ENCODE data around the gene NAIP.
"Not testable (repeated sequence)": the region's sequence is repeated elsewhere in the genome, so short reads cannot be mapped to it uniquely, and the experiment has no call there.

The NAIP gene, protein sequence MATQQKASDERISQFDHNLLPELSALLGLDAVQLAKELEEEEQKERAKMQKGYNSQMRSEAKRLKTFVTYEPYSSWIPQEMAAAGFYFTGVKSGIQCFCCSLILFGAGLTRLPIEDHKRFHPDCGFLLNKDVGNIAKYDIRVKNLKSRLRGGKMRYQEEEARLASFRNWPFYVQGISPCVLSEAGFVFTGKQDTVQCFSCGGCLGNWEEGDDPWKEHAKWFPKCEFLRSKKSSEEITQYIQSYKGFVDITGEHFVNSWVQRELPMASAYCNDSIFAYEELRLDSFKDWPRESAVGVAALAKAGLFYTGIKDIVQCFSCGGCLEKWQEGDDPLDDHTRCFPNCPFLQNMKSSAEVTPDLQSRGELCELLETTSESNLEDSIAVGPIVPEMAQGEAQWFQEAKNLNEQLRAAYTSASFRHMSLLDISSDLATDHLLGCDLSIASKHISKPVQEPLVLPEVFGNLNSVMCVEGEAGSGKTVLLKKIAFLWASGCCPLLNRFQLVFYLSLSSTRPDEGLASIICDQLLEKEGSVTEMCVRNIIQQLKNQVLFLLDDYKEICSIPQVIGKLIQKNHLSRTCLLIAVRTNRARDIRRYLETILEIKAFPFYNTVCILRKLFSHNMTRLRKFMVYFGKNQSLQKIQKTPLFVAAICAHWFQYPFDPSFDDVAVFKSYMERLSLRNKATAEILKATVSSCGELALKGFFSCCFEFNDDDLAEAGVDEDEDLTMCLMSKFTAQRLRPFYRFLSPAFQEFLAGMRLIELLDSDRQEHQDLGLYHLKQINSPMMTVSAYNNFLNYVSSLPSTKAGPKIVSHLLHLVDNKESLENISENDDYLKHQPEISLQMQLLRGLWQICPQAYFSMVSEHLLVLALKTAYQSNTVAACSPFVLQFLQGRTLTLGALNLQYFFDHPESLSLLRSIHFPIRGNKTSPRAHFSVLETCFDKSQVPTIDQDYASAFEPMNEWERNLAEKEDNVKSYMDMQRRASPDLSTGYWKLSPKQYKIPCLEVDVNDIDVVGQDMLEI (N-terminal part only)

DNA sequence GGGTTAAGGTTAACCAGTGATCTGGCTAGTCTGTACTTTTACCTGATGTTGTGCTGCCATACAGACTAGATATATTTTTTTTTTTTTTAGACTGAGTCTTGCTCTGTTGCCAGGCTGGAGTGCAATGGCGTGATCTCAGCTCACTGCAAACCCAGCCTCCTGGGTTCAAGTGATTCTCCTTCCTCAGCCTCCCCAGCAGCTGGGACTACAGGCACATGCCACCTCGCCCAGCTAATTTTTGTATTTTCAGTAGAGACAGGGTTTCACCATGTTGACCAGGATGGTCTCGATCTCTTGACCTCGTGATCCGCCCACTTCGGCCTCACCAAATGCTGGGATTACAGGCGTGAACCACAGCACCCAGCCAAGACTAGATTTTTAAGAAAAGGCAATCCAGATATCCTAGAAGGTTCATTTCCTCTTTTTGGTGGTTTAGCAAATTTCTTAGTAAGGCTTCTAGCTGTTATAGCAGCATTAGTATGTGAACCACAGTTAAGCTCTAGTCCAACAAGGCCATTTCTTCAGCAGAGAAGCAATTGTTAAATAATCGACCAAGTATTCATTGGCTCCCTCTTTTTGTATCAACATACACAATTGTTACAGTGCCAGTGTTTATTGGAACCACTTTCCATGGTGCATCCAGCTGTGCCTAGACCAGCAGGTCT, at the start of gene NAIP:
TSS of gene NAIP (minus strand) at position 51 of the 665 bp plus-strand sequence. CDS start 12,424 bp downstream, outside the sequence.
- DNase-seq (ENCODE audit: low read depth in 2 of 2): not testable (repeated sequence)

DNA sequence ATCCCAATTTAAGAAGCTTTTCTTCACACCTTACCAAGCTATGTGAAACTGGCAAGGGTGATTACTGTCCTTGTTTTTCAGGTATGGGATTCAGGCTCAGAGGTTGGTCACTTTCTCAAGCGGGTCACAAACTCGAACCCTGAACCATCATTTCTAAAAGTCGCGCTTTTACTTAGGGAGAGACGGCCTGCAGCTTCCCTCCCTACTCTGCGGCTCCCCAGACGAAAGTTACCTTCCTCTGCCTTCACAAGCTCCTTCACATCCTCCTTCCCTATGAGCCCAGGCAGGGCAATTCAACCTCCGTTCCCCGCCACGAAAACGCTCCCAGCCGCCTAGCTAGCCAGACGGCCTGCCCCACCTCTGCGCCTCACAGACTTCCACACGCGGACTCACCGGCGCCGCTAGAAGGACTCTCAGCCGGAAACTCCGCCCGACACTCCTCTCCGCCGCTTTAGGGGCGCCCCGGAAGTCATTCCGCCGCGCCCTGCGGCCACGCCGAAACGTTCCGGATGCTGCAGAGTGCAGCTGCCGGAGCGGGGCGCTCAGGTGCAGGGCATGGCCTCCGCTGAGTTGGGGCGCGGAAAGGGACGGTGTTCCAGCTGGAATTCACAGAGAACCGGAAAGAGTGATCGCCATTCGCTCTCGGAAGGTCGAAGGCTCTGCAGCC, 42.3 kb upstream of the NAIP start, which contains the start of gene GTF2H2:
TSS of gene GTF2H2 (minus strand) at position 415 of the 667 bp plus-strand sequence. CDS start 4,913 bp downstream, outside the sequence.
- DNase-seq (ENCODE audit: low read depth in 2 of 2): not testable (repeated sequence)

DNA sequence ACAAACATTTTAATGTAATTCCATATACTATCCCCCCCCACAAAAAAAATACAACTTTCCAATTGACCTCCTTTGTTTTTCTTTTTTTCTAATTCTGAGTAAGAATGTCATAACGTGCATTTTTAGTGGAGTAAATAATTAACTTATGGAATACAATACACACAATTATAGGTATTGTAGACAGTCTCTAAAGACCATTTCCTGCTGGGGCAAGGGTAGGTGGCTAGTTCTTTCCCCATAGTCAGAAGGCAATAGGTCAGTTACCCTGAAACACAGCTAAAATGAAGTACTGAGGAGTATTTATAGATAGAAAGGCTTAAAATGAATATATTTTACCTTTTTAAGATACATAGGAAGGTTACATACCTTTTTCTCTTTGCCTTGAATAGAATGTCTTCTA, 36.2 kb upstream of the NAIP start:
- DNase-seq (ENCODE audit: low read depth in 2 of 2): not testable (repeated sequence)

DNA sequence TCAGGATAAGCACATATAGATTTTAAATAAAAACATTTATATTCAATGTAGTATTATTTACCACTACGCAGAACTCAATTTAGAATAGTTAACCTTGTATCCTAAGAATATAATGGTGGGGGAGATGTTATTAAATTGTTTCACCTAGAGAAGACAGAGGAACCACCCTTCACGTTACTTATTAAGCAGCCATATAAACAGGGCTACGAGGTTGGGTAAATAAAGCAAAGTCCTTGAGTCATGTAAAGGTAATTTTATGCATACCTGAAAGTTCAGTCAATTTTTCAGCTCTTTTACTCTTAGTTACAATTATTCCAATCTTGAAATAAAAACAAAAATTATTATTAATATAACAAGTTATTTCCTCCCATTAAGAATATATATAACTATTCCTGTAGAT, 34.3 kb upstream of the NAIP start:
- DNase-seq (ENCODE audit: low read depth in 2 of 2): not testable (repeated sequence)

DNA sequence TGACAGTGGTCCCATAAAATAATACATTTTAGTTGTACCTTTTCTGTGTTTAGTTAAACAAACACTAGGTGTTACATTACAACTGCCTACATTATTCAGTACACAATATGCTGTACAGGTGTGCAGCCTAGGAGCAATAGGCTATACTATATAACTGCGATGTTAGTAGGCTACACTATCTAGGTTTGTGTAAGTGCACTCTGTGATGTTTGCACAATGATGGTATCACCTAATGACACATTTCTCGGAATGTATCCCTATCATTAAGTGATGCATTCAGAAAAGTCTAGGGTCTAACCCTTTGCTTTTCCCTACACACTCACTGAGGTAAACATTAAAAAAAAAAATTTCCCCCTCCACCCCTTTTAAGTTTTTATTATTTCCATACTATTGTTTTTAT, 19.7 kb upstream of the NAIP start:
- not testable (repeated sequence) for DNase-seq (ENCODE audit: low read depth in 2 of 2)

DNA sequence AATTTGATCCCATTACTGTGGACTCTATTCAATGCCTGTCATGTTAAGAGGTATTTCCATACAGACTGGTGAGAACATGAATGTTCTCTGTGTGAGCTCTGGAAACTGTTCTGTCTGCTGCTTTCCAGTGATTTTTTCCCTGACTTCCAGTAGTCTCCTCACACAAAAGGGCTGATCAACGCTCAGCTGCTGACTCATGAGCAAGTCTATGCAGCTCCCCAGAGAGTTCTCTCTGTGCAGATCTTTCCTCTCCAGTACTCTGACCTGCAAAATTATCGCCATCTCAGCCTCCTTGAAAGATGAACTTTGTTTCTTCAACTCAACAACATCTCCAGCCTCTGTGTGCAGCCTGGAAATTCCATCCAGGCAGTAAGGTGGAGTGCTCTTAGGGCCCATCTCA, 19.0 kb upstream of the NAIP start:
- DNase-seq (ENCODE audit: low read depth in 2 of 2): not testable (repeated sequence)

DNA sequence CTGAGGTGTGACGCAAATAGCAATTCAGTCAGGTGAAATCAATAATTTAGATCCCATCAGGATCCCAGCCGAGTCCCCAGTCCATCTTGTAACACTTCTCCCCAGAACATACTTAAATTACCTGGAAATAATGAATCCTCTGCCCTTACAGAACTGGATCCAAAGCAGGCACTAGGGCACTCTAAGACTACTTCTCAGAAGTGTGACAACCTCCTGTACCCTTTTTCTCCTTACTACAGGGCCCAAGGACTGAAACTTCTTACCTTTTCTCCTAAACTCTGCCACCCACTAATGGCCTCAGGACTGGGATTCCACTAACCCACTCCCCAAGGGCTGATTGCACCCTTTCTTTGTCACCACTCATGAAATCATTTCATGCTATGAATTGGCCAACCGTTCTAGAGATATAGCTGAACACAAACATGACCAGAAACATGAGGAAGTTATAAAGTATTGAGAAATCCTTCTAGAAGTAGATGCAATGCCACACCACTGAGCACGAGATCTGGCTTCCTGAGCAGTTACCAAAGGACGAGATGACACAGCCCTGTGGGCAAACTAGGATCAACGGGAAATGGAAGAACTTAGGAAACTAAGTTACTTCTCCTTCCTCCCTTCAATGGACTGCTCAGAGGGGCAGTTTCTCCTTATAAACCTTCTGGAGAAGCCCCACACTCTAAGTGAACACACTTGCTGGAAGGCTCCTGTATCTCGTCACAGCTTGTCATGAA, 6.1 kb upstream of the NAIP start:
- not testable (repeated sequence) for DNase-seq (ENCODE audit: low read depth in 2 of 2)

DNA sequence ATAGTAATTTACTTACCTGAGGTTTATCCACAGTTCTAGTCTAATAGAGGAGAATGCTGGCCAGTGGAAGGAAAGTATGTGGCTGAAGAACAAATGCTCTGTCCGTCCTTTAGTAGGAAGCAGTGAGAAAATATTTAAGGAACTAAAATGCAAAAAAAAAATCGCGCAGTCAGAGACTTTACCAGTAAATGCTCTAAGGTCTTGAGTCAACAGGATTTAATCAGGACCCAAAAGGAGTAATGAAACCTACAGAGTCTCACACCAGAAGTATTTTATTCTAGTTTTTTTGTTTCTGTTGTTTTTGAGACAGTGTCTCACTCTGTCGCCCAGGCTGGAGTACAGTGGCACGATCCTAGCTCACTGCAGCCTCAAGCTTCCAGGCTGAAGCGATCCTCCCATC, 4.5 kb downstream of the NAIP start:
- DNase-seq (ENCODE audit: low read depth in 2 of 2): not testable (repeated sequence)

DNA sequence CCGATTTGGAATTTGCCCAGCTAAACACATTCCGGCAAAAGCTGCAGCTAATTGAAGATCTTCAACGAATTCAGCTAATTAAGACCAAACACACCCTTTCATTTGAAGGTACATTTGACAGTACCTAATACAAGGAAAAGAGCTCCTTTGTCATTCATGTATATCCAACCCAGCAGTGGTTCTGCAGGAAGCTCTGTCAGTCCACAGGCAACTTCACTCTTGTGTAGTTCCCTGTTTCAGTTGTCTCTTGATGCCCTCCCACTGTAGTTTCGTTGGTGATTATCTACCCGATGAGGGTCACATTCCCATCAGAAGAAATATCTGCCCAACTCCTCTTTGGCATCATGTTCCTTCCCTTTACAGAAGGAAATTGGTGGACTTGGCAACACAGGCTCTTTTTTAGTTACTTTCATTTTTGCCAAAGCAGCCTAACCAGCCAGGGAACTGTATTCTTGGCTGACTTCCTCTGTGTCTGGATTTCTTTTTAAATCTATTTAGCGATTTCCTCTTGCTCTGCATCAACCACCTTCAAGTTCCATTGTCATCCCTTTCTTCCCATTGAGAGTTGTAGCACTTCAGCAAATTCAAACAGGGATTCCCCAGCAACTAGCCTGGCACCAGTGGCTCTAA, 6.6 kb downstream of the NAIP start:
- not testable (repeated sequence) for DNase-seq (ENCODE audit: low read depth in 2 of 2)

DNA sequence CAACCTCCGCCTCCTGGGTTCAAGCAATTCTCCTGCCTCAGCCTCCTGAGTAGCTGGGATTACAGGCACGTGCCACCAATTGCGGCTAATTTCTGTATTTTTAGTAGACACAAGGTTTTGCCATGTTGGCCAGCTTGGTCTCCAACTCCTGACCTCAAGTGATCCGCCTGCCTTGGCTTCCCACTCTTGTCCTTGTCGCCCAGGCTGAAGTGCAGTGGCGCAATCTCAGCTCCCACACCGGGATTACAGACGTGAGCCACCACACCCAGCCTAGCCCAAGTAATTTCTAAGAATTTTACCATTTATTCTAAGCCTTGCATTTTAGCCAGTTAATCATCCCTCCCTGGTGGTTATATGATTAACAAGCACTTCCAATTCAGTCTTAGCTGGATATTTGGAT, 11.0 kb downstream of the NAIP start:
- no peak for DNase-seq (ENCODE audit: low read depth in 2 of 2)

DNA sequence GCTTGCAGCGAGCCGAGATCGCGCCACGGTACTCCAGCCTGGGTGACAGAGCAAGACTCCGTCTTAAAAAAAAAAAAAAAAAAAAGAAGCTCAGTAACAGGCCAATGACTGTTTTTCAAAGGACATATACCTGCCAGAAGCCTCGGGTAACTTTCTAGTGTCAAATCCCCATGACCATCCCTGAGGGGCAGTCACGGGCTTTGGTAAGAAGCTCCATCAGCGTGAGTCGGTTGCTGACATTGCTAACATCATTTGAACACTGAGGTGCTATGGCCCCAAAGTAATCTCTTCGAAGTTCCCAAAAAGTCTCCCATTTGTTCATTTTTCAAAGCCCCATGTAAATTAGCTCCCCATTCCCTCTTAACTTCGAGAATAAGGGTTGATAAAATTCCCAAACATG, 11.6 kb downstream of the NAIP start:
- no peak for DNase-seq (ENCODE audit: low read depth in 2 of 2)

DNA sequence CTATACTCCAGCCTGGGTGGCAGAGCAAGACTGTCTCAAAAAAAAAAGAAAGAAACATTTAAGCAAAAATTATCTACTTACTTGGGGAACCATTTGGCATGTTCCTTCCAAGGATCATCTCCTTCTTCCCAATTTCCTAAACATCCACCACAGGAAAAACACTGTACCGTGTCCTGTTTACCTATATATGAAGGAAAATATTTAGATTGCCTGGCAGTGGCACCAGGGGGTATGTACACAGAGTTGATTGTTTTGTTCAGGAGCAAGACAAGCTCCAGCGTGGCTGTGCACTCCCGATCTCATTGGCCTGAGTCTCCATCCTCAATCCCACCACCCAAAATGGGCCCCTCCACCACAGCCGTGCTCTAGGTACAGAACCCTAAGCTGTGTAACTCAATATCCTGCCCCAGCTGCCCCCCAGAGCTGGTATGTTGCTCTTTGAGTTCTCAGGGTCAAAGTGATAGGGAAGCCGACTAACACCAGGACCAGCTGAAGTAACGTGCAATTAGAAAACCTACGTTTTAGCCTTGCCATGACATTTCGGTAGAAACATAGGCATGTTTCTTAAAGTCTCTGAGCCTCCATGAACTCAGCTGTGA, 13.8 kb downstream of the NAIP start:
- no peak for DNase-seq (ENCODE audit: low read depth in 2 of 2)

DNA sequence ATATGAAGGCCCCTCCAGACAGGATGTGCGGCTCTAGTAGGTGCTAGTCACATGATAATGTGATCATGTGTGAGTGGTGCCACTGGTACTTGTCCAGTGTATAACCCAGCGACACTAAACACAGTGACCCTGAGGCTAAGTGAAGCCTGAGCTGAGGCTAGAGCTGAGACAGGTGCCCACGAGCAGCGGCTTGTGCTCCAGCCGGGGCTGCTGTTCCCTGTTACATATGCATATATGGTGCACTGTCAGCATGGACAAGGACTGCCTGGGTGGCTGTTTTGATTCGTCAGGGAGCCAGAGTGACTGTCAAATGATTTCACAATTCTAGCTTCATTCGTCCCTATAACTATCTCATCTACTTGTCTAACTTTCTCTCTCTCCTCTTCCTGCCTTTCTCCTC, 18.2 kb downstream of the NAIP start:
- not testable (repeated sequence) for DNase-seq (ENCODE audit: low read depth in 2 of 2)

DNA sequence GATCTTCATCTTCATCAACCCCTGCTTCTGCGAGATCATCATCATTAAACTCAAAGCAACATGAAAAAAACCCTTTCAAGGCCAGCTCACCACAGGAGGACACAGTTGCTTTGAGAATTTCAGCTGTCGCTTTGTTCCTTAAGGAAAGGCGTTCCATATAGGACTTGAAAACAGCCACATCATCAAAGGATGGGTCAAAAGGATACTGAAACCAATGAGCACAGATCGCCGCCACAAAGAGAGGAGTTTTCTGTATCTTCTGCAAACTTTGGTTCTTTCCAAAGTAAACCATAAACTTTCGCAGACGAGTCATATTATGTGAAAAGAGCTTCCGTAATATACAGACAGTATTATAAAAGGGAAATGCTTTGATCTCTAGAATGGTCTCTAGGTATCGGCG, 40.3 kb downstream of the NAIP start:
- not testable (repeated sequence) for DNase-seq (ENCODE audit: low read depth in 2 of 2)

DNA sequence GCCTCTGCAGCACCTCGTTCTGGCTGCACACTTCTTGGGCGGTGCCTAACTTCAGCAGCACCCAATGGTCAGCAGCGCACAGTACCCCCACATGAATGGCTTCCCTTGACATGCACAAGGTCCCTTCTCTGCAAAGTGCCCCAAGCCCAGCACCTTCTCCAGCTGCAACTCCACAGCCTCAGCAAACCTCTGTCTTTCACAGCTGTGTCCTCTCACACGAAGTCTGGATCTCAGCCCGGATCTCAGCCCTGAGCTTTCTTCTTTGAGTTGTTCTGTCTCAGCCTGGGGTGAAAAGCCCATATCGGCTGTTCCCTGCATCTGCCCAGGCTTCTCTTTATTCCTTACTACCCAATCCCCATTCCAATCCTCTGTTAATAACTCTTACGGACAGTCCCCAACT, 57.9 kb downstream of the NAIP start:
- not testable (repeated sequence) for DNase-seq (ENCODE audit: low read depth in 2 of 2)

DNA sequence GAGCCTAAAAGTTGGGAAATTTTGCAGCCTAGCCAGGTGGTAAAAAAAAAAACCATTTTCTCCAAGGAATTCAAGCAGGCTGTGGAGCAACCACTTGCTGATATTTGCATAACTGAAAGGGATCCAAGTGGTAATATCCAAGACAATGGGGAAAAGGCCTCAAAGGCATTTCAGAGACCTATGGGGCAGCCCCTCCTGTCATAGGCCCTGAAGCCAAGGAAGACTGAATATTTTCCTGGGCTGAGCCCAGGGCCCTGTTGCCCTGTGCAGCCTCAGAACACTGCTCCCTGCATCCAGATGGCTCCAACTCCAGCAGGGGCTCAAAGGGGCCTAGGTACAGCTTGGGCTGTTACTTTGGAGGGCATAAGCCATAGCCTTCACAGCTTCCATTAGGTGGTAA, 60.6 kb downstream of the NAIP start:
- DNase-seq (ENCODE audit: low read depth in 2 of 2): not testable (repeated sequence)

DNA sequence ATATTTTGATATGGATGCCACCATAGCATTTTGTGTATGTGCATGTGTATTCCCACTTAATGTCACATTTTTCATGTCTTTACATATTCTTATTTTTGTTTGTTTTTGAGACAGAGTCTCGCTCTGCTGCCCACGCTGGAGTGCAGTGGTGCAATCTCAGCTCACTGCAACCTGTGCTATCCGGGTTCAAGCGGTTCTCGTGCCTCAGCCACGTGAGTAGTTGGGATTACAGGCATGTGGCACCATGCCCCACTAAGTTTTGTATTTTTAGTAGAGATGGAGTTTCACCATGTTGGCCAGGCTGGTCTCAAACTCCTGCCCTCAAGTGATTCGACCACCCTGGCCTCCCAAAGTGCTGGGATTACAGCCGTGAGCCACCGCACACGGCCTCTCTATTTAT, 72.1 kb downstream of the NAIP start:
- not testable (repeated sequence) for DNase-seq (ENCODE audit: low read depth in 2 of 2)

DNA sequence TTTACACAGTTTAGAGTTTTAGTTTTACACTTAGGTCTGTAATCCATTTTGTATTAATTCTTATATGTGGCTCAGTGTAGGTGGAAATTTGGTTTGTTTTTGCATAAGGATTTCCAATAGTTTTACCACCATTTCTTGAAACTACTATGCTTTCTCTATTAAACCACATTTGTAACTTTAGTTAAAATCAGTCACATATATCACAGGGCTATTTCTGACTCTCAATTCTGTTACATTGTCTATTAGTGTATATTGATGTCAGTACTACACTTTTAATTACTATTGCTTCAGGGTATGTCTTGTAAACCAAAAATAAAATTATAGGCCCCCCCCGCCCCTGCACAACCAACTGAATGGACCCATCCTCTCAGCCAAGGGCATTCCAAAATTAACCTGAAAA, 92.6 kb downstream of the NAIP start:
- not testable (repeated sequence) for DNase-seq (ENCODE audit: low read depth in 2 of 2)

DNA sequence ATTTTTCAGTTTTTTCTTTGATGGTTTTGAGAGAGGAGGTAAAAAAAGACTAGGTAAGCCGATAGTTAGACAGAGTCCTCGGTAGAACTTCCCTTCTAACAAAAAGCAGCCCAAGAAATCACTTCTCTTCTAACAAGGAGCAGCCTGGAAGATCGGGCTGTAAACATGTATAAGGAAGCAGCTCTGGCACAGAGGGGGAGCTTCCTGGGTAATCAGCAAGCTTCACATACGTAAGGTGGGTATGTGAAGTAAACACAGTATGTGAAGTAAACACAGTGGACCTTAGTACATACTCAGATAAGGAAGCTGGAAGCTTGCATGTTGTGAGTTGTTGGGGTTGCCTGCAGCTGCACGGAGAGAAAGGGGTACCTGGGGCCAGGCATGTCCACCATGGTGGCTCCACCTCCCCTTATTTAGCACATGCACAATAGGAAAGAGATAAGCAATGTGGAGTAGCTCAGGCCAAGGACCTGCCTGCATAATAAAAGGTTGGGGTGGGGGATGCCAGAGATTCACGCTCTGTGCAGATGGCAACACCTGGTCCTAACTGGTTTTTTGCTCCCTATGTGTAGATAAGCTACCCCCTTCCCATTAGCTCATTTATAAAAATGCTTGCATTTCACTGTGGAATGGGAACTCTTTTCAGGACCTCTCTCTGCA, 93.3 kb downstream of the NAIP start:
- not testable (repeated sequence) for DNase-seq (ENCODE audit: low read depth in 2 of 2)
